Neural cell (in vitro differentiated cells): ENCODE measurements around the gene TIGD3.

ENCODE experiments used
- CTCF ChIP-seq: fragments of 450-650 bp; IDR thresholded peaks from 2 replicates; pipeline ENCODE4 v1.5.1; 2014; ENCODE audit warnings: antibody characterized with exemption, mild to moderate bottlenecking, moderate library complexity; ENCODE audit not compliant: poor library complexity, severe bottlenecking
- EP300 ChIP-seq: fragments of 450-650 bp; conservative IDR thresholded peaks from 2 replicates; pipeline ENCODE4 v1.6.1; 2014; ENCODE audit warnings: antibody characterized with exemption, mild to moderate bottlenecking, moderate library complexity; ENCODE audit not compliant: poor library complexity, severe bottlenecking
- EZH2 ChIP-seq: fragments of 200-600, 300-800 bp; shearing (Covaris generic), sonication (generic); IDR thresholded peaks from 2 replicates; pipeline ENCODE4 v1.6.1; 2014; ENCODE audit warnings: antibody characterized with exemption, low read length, borderline replicate concordance, mild to moderate bottlenecking; ENCODE audit not compliant: insufficient read depth, poor library complexity, severe bottlenecking
- MXI1 ChIP-seq: fragments of 450-650 bp; conservative IDR thresholded peaks from 2 replicates; pipeline ENCODE4 v1.6.1; 2014; ENCODE audit warnings: antibody characterized with exemption, mild to moderate bottlenecking; ENCODE audit not compliant: poor library complexity, severe bottlenecking
- POLR2AphosphoS5 ChIP-seq: IDR thresholded peaks from 2 replicates; pipeline ENCODE4 v1.6.1; 2012
- TAF1 ChIP-seq: IDR thresholded peaks from 2 replicates; pipeline ENCODE4 v1.6.1; 2012; ENCODE audit warnings: low read depth

GRCh38 chr11:65383778-65384177, 29.2 kb downstream of the TIGD3 start:
- TF ChIP-seq EP300 (no peak), CTCF (no peak), EZH2 (no peak), POLR2AphosphoS5 (no peak), MXI1 (no peak), TAF1 (no peak)
